GM19351 (cell line): Measurements from ENCODE around the gene STAB1.

Experiments
- ATAC-seq: cut with Tn5 transposase; IDR thresholded peaks from one replicate; pipeline ENCODE4 v1.9.1; 2021; ENCODE audit warnings: mild to moderate bottlenecking, moderate library complexity; ENCODE audit not compliant: unreplicated experiment

STAB1 gene

DNA sequence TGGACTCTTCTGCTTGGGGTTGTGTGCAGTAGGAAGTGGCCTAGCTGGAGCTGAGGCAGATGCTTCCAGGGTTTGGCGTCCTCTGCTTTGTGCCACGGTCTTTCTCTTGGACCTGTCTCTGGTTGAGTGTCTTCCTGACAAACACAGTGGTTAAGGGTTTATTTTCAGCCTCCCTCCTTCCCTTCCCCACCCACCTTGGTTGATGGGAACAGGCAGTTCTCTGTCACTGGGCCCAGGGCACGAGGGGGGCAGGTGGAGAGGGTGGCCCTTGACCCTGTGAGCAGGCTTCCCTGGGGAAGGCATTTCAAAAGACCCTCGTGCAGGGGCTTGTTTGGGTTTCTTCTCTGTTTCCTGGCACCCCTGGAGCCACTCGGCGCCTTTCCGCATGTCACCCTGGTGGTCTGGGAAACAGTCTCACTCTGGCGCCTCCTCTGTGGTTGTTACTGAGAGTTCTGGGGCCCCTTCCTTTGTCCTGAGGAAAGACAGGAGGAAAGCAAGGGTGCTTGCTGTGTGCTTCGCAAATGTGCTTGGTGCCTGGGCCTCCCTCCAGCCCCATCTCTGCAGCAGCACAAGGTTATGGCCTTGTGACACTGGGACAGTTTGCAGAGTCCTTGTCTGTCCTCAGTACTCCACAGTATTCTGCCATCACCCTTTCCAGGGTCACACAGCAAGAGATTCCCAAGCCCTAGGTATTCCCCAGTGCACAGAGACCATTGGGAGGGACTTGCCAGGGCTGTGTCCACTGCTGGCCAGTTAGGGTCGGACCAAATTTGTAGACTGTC lies 10.3 kb upstream of the STAB1 start:
- no peak for ATAC-seq

DNA sequence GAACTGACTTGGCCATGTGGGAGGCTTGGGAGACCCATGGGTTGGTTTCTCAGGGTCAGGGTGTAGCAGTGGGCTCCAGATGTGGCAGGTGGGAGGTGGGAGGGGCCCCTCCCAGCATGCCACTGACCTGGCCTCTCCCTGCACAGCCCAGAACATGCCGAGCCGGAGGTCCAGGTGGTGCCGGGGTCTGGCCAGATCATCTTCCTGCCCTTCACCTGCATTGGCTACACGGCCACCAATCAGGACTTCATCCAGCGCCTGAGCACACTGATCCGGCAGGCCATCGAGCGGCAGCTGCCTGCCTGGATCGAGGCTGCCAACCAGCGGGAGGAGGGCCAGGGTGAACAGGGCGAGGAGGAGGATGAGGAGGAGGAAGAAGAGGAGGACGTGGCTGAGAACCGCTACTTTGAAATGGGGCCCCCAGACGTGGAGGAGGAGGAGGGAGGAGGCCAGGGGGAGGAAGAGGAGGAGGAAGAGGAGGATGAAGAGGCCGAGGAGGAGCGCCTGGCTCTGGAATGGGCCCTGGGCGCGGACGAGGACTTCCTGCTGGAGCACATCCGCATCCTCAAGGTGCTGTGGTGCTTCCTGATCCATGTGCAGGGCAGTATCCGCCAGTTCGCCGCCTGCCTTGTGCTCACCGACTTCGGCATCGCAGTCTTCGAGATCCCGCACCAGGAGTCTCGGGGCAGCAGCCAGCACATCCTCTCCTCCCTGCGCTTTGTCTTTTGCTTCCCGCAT lies 7.9 kb upstream of the STAB1 start:
- ATAC-seq: no peak

DNA sequence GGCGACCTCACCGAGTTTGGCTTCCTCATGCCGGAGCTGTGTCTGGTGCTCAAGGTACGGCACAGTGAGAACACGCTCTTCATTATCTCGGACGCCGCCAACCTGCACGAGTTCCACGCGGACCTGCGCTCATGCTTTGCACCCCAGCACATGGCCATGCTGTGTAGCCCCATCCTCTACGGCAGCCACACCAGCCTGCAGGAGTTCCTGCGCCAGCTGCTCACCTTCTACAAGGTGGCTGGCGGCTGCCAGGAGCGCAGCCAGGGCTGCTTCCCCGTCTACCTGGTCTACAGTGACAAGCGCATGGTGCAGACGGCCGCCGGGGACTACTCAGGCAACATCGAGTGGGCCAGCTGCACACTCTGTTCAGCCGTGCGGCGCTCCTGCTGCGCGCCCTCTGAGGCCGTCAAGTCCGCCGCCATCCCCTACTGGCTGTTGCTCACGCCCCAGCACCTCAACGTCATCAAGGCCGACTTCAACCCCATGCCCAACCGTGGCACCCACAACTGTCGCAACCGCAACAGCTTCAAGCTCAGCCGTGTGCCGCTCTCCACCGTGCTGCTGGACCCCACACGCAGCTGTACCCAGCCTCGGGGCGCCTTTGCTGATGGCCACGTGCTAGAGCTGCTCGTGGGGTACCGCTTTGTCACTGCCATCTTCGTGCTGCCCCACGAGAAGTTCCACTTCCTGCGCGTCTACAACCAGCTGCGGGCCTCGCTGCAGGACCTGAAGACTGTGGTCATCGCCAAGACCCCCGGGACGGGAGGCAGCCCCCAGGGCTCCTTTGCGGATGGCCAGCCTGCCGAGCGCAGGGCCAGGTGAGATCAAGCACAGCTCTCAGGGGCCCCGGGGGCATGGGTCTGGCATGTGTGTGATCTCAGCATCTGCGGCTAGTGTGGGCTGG lies 7.1 kb upstream of the STAB1 start:
- no peak for ATAC-seq

DNA sequence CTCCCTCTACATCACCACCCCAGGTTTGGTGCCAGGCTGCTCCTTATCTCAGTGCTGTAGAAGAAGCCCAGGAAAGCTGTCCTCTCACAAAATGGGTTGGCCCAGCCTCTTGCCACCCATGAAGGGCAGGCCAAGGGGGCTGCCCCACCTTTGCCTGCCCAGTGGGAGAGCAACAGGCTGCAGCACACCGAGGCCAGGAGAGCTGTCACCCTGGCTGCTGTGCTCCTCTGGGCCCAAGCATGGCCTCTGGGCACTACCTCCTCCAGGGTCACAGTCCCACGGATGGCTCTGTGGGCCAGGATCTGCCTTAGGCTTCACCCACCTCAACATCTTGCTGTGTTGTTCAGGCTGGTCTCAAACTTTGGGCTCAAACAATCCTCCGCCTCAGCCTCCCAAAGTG lies 6.4 kb upstream of the STAB1 start:
- ATAC-seq: no peak

DNA sequence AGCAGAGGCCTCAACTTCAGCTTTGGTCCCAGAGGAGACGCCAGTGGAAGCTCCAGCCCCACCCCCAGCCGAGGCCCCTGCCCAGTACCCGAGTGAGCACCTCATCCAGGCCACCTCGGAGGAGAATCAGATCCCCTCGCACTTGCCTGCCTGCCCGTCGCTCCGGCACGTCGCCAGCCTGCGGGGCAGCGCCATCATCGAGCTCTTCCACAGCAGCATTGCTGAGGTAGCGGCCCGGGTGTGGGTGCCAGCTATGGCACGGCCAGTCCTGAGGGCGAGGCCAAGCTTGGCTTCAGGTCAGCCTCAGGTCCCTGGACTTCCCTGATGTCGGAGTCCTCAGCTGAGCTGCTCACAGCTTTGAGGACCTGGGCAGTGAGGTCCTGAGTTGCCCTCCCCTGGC lies 5.7 kb upstream of the STAB1 start:
- ATAC-seq: no peak

DNA sequence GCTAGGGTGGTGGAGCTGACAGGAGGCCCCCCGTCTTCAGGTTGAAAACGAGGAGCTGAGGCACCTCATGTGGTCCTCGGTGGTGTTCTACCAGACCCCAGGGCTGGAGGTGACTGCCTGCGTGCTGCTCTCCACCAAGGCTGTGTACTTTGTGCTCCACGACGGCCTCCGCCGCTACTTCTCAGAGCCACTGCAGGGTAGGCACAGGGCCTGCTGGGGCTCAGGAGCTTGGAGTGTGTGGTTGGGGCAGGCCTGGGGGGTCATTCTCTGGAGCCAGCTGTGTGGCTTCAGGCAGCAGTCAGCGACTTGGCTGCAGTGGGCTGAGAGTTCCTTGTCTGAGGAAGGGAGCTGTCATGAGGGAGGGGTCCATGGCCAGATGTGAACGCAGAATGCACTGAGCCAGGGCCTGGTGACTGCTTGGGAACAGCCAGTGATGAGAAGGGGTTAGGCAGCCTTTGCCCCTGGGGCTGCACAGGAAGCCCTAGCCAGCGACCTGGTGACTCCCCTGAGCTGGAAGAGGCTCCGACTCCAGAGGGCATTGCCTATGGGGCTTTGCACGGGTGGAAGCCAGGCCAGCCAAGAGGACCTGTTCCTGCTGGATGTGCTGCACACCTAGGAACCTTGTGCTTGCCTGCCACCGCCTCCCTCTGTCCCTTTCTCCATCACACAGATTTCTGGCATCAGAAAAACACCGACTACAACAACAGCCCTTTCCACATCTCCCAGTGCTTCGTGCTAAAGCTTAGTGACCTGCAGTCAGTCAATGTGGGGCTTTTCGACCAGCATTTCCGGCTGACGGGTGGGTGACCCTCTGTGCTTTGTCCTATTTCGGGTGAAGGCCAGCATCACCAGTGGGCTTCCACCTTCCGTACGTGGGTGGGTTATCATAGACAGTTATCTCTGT lies 4.9 kb upstream of the STAB1 start:
- ATAC-seq: no peak

DNA sequence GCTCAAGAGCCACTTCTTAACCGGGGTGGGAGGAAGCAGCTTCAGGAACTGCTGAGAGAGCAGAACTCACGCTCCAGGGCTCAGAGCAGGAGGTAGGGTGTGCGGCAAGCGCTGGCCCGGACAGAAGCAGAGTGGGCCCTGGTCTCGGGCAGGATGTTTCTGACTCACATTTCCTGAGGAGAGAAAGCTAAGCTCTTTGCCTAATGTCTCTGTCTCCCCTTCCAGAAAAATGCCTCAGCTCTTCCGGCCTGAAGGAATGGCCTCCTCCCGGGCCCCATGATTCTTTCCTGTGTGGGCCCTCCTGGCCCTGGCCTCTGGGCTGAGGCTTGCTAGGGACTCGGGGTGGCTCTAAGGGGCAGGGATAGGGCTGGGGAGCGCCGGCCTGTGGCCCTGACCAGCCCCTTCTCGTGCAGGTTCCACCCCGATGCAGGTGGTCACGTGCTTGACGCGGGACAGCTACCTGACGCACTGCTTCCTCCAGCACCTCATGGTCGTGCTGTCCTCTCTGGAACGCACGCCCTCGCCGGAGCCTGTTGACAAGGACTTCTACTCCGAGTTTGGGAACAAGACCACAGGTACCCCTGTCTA lies 4.1 kb upstream of the STAB1 start:
- ATAC-seq: no peak

DNA sequence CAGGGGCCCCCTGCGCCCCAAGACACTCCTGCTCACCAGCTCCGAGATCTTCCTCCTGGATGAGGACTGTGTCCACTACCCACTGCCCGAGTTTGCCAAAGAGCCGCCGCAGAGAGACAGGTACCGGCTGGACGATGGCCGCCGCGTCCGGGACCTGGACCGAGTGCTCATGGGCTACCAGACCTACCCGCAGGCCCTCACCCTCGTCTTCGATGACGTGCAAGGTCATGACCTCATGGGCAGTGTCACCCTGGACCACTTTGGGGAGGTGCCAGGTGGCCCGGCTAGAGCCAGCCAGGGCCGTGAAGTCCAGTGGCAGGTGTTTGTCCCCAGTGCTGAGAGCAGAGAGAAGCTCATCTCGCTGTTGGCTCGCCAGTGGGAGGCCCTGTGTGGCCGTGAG lies 3.1 kb upstream of the STAB1 start:
- ATAC-seq: no peak

DNA sequence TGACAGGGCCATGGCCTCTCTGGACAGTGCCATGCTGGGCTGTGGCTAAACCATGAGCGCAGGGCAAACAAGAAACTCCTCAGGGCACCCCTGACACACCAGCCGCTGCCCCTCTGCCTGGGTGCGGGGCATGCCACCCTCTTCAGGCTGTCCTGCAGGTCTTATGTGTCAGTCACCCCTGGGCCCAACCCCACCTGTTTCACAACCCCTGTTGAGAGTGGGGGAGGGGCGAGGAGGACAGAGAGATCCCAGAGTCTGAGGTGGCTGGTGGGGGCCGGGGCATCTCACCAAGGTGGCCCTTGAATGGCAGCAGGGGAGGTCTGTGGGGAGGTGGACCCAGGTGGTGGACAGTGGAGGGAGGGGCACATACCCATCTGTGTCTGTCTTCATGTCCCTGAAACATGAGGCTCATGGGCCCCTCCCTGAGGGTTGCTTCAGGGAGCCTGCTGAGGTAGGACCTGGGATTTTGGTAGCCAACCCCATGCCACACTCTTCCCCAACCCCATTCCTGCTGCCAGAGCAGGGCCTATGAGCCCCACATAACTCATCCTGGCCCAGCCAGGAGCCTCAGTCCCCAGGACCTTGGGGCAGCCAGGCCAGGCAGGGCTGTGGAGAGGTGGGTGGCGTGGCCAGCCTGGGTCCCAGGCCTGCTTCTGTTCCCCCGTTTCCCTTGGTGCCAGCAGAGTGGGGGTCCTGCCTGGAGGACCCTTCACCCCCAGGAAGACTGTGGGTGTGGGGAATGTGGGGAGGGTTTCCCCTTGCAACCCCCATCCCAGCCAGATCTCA lies 1.7 kb upstream of the STAB1 start:
- ATAC-seq: no peak

DNA sequence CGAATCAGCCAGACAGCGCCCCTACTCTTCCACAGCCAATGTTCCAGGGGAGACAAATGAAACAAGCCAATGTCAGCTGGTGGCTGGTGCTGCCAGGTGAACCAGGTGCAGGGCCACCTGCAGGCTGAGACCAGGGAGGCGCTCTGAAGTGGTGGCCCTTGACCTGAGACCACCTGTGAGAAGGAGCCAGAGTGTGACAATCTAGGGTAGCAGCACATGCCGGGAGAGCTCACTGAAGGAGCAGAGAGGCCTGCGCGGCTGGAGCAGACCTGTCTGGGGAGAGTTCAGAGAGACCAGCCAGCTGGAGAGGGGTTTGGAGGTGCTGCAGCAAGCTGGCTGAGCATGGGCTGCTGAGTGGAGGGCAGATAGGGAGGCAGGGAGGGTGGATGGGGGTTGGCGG lies 693 bp upstream of the STAB1 start:
- ATAC-seq: no peak

DNA sequence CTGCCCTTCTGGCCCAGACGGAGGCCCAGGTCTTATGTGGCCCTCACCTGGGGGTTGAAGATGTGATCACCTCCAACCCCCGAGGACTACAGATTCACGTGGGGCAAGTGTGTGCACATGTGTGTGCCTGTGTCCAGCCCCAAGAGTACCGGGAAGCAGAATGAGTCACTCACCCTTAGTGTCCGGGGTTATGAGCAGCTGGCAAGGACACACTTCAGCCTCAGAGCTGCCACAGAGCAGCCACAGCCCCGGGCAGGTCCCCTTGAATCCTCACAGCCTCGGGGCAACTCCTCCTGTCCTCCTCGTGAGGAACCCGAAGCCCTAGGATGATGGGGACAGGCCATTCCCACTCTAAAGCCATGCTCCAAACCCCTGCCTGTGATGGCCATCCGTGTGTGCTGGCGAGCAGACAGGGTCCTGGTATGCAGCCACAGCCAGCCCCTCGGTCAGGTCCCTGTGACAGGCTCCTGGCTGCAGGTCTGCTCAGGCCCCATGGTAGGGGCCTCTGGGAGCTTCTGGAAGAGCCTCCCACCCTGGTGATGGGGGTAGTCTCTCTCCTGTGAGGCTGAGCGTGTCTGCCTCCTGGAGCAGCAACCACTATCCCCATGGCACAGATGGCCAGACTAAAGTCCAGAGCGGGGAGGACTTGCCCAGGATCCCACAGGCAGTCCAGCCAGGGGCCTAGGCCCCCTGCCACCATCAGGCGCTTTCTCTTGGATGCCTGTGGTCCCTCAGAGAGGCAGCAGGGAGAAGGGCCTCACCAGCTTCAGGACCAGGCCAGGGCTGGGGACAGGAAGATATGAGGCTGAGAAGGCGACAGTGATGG lies 852 bp downstream of the STAB1 start:
- no peak for ATAC-seq

DNA sequence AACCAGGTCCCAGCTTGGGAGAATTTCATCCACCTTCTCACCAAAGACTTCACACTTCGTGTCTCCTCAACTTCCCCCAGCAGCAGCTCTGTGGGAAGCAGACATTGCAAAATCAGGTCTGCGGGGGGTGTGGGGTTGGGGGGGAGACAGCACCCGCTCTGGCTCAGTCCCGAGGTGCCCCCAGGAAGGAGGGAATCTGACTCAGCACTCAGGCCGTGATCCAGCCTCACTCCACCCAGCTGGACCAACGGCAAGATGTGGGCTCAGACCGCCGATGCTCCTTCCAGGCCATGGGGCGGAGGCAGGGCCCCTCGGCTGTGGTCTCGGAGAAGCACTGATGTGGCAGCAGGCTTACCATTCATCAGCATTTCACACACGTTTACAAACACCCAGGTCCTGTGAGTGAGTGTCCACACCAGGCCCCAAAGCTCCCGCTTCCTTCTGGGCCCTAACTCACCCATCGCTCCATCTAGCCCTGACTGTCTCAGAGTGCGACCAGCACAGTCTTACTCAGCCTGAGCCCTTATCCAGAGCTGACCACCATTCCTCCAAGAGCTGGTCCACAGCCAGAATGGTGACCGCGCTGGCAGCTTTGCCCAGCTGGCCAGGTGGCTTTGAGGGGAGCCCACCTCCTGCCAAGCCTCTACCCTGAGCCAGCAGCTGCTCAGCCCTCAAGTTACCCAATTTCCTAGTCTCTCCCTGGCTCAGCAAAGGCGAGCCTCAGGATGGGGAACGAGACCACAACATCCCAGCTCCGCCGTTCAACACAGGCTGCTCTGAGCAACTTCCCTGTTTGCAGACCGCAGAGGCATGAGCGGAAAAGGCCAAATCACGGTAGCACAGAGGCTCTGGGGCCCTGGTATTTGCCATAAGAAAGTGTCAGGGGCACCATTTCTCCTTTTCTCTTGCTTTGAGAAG lies 3.3 kb downstream of the STAB1 start:
- ATAC-seq: no peak

DNA sequence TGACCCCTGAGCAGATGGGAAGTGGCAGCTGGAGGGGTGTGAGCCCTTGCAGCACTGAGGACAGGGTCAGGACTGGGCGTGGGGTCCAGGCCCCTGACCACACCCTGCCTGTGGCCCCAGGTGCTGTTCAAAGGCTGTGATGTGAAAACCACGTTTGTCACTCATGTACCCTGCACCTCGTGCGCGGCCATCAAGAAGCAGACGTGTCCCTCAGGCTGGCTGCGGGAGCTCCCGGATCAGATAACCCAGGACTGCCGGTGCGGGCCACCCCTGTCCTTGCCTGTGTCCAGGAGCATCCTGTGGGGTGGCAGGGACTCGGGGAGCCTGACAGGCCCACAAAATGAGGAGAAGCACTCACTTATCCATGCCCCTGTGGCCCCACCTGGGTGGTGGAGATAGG lies 5.9 kb downstream of the STAB1 start:
- no peak for ATAC-seq

DNA sequence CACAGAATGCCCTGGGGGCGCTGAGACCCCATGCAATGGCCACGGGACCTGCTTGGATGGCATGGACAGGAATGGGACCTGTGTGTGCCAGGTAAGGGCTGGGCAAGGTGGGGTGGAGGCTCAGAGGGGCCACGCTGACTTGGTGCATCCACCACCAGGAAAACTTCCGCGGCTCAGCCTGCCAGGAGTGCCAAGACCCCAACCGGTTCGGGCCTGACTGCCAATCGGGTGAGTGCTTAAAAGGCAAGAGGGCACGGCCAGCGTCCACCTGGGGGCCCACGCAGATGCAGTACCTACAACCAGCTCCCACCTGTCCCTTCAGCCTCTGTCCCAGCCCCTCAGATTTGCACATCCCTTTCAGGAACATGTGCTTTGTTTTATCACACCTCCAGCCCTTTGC lies 6.9 kb downstream of the STAB1 start:
- no peak for ATAC-seq

DNA sequence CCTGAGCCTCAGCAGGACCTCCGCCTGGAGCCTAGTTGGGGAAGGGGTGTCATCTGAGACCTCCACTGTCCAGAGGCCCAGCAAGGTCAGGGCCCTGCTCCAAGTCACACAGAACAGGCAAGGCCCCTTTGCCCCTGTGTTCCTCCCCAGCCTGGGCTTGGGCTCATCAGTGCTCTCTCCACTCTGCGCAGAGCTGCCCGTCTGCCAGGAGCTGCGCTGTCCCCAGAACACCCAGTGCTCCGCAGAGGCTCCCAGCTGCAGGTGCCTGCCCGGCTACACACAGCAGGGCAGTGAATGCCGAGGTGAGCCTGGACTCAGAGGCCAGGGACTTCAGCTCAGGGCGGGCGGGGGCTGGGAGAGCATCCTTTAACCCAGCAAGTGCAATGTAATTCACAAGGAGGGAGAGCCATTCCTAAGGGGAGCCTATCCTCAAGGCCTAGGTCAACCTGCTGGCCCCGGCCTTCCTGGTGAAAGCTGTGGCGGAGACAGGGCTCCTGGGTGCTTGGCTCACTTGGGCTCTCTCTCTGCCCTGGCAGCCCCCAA lies 7.7 kb downstream of the STAB1 start:
- ATAC-seq: no peak

DNA sequence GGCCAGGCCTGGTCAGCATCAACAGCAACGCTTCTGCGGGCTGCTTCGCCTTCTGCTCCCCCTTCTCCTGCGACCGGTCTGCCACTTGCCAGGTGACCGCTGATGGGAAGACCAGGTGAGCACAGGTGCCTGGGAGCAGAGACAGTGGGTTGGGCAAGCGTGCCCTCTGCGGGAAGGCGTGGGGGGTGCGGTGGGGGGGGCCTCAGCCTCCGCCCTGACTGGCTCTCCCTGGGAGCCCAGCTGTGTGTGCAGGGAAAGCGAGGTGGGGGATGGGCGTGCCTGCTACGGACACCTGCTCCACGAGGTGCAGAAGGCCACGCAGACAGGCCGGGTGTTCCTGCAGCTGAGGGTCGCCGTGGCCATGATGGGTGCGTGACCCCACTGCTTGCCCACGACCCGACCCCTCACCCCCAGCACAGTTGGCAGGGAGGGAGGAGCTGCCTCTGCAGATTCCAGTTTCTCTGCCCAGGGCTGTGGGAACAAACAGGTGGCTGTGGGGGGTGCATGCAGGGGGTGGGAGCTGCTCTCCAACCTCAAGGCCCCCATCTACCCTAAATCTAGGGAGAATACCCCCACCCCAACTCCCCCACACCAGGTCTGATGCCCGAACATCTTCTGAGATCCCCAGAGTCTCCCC lies 8.8 kb downstream of the STAB1 start:
- no peak for ATAC-seq

DNA sequence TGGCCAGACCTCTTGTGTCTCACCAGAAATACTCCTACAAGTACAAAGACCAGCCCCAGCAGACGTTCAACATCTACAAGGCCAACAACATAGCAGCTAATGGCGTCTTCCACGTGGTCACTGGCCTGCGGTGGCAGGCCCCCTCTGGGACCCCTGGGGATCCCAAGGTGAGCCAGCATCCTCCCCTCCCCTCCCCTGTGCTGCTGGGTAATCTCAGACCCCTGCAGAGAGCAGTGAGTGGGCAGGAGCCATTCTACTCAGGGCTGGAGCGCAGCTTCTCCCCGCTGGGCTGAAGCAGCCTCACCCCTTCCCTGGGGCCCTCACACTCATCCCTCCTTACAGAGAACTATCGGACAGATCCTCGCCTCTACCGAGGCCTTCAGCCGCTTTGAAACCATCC lies 9.8 kb downstream of the STAB1 start:
- ATAC-seq: no peak
